Panc1 (cell line): ENCODE results near the gene NIT1.

Source experiments
- POLR2AphosphoS5 ChIP-seq: IDR thresholded peaks from 2 replicates; pipeline ENCODE4 v1.6.1; 2012; ENCODE audit warnings: mild to moderate bottlenecking, low read depth, low read length, moderate library complexity
- TCF7L2 ChIP-seq: IDR thresholded peaks from 2 replicates; pipeline ENCODE4 v1.6.1; 2011; ENCODE audit warnings: mild to moderate bottlenecking, low read depth, low read length, inconsistent platforms
- TF ChIP-seq, protein P1 (sequence below): fragments of 450-650 bp; IDR thresholded peaks from 2 replicates; pipeline ENCODE4 v1.5.1; 2017; ENCODE audit warnings: mild to moderate bottlenecking

DNA sequence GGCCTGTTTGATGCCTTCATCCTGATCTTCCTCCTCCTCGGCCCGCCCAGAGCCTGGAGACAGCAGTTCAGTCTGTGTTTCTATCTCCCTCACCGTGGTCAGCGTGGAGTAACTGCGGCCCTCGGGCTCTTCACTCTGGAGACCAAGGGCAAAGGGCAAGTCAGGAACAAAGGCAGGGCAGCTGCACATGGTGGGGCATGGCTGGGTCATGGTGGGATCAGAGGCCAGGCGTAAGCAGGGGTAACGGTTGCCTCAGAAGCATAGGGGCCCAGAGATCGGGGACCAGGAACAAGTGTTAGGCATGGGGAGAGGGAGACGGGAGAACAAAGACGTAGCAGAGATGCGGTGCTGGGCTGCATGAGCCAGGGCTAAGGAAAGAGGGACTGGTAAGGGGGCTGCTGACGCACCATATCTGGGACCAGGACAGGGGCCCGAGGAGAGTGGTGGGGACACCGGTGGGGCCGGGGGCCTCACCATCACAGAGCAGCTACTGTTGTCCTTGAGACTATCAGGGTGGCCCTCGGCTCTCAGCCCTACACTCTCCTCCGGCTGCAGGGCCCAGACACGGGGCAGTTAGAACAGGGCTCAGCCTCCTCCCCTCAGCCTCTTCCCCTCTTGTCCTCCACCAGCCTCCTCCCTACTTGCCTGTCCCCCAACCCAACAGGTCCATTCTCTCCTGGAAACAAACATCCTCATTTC, 45.0 kb upstream of the NIT1 start:
- TF ChIP-seq, protein P1, sequence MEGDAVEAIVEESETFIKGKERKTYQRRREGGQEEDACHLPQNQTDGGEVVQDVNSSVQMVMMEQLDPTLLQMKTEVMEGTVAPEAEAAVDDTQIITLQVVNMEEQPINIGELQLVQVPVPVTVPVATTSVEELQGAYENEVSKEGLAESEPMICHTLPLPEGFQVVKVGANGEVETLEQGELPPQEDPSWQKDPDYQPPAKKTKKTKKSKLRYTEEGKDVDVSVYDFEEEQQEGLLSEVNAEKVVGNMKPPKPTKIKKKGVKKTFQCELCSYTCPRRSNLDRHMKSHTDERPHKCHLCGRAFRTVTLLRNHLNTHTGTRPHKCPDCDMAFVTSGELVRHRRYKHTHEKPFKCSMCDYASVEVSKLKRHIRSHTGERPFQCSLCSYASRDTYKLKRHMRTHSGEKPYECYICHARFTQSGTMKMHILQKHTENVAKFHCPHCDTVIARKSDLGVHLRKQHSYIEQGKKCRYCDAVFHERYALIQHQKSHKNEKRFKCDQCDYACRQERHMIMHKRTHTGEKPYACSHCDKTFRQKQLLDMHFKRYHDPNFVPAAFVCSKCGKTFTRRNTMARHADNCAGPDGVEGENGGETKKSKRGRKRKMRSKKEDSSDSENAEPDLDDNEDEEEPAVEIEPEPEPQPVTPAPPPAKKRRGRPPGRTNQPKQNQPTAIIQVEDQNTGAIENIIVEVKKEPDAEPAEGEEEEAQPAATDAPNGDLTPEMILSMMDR: no peak
- TF ChIP-seq POLR2AphosphoS5 (no peak), TCF7L2 (no peak)
